ENCODE results near the gene C5orf15. TPM values are rescaled to one million over a fixed set of nuclear protein-coding genes. Genes with fewer than 3 reads are reported as not detected.

C5orf15 gene
- total and polyA plus RNA-seq, 5 donors = 25.8 to 32.0 (median 29.6) TPM

Other genes with a start within 250 kb of the C5orf15 start
- 100 to 1,000 TPM; 325 to 357 (median 335) TPM for gene VDAC1, start 36.4 kb upstream of the C5orf15 start, total RNA-seq
- gene VDAC1, start 36.4 kb upstream of the C5orf15 start, polyA plus RNA-seq = 393 TPM
- 1 to 10 TPM; 1.3 to 4.0 (median 3.4) TPM for gene TCF7, start 146.1 kb upstream of the C5orf15 start, total RNA-seq
- 4.4 TPM for gene TCF7, start 146.1 kb upstream of the C5orf15 start, polyA plus RNA-seq
- 100 to 1,000 TPM; 459 to 523 (median 498) TPM for gene SKP1, start 208.3 kb upstream of the C5orf15 start, total RNA-seq
- gene SKP1, start 208.3 kb upstream of the C5orf15 start, polyA plus RNA-seq = 698 TPM